ENCODE results near the gene GRAMD1B. TPM values are rescaled to one million over a fixed set of nuclear protein-coding genes. Genes with fewer than 3 reads are reported as not detected.

The GRAMD1B gene
- total and polyA plus RNA-seq, 3 experiments from 2014 or later, result 2.1 to 28.2 (median 27.9) TPM

DNA sequence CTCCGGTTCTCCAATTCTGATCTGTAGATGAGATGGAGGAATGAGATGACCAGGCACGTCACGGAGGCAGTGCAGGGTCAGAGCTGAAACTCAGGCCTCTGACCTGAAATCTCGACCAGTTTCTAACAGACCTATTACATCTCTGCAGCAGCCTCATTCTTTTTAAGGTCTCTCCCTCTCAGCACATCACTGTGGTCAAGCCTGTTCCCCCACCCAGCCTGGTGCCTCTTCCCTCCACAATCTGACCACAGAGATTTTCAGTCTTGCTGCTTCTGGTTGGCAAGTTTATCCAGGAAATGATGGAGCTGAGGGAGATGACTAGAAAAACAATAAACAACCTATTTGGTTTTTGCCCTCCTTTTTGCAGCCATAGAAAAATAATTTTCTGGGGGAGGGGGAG is 9.5 kb downstream of the GRAMD1B start:
- Histone ChIP-seq H3K4me3 (ENCODE audit: low read length) (no peak overlapping the region), H3K4me1 (ENCODE audit: insufficient read depth, low read length) (no peaks in the 10 kb centered on the region), H3K27me3 (ENCODE audit: insufficient read depth, low read length, poor library complexity, severe bottlenecking) (no peaks in the 10 kb centered on the region), H3K27ac (ENCODE audit: low read depth, low read length) (no peak overlapping the region), H3K9me3 (ENCODE audit: low read length) (no peaks in the 10 kb centered on the region), H3K36me3 (ENCODE audit: insufficient read depth, low read length) (no peaks in the 10 kb centered on the region)
- no peaks in the 10 kb centered on the region for H3K27me3 Mint-ChIP-seq
- CTCF ChIA-PET, result interaction anchor here (1.0 to 2.8 kb wide), 2 partner anchors 10 to 32 kb away, joined by 3 to 8 read pairs; partner anchors contain the start of gene GRAMD1B
- no peak for DNase-seq
- peak overlapping the region in 3 of 8 donors; percentile 17 to 76 (median 43) for H3K27ac Mint-ChIP-seq
- H3K4me1 Mint-ChIP-seq, result peaks cover 10 to 50% (median 44%) of the 10 kb centered on the region in 3 donors
- POLR2A ChIA-PET, result interaction anchor here (0.8 kb wide), 1 partner anchor 748 kb away, joined by 3 read pairs; no protein-coding TSS in a partner anchor
- peaks cover 0 to 13% (median 3%) of the 10 kb centered on the region in 3 donors for H3K36me3 Mint-ChIP-seq
- no peak overlapping the region for H3K4me3 Mint-ChIP-seq
- no peaks in the 10 kb centered on the region for H3K9me3 Mint-ChIP-seq

DNA sequence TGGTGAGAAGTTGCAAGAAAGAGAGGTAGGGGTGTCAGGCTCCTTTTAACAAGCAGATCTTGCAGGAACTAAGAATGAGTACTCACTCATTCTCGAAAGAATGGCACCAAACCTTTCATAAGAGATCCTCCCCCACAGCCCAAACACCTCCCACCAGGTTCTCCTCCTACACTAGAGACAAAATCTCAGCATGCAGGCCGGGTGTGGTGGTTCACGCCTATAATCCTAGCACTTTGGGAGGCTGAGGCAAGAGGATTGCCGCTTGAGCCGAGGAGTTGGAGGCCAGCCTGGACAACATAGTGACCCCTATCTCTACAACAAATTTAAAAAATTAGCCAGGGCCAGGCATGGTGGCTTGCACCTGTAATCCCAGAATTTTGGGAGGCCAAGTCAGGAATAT is 11.1 kb downstream of the GRAMD1B start:
- CTCF ChIA-PET, result interaction anchor here (1.6 kb wide), 1 partner anchor 34 kb away, joined by 3 read pairs; no protein-coding TSS in a partner anchor
- Mint-ChIP-seq H3K4me3 (no peak overlapping the region), H3K27me3 (no peaks in the 10 kb centered on the region), H3K4me1 (peaks cover 10 to 46% (median 44%) of the 10 kb centered on the region in 3 donors), H3K36me3 (peaks cover 0 to 15% (median 3%) of the 10 kb centered on the region in 3 donors), H3K9me3 (no peaks in the 10 kb centered on the region), H3K27ac (peak overlapping the region in 2 of 8 donors; percentile 11 to 34)
- POLR2A ChIA-PET, result no interaction called here
- no peaks in the 10 kb centered on the region for H3K36me3 ChIP-seq (ENCODE audit: insufficient read depth, low read length)
- no peaks in the 10 kb centered on the region for H3K27me3 ChIP-seq (ENCODE audit: insufficient read depth, low read length, poor library complexity, severe bottlenecking)
- H3K4me1 ChIP-seq (ENCODE audit: insufficient read depth, low read length), result no peaks in the 10 kb centered on the region
- no peaks in the 10 kb centered on the region for H3K9me3 ChIP-seq (ENCODE audit: low read length)
- DNase-seq, result no peak
- no peak overlapping the region for H3K27ac ChIP-seq (ENCODE audit: low read depth, low read length)
- no peak overlapping the region for H3K4me3 ChIP-seq (ENCODE audit: low read length)

DNA sequence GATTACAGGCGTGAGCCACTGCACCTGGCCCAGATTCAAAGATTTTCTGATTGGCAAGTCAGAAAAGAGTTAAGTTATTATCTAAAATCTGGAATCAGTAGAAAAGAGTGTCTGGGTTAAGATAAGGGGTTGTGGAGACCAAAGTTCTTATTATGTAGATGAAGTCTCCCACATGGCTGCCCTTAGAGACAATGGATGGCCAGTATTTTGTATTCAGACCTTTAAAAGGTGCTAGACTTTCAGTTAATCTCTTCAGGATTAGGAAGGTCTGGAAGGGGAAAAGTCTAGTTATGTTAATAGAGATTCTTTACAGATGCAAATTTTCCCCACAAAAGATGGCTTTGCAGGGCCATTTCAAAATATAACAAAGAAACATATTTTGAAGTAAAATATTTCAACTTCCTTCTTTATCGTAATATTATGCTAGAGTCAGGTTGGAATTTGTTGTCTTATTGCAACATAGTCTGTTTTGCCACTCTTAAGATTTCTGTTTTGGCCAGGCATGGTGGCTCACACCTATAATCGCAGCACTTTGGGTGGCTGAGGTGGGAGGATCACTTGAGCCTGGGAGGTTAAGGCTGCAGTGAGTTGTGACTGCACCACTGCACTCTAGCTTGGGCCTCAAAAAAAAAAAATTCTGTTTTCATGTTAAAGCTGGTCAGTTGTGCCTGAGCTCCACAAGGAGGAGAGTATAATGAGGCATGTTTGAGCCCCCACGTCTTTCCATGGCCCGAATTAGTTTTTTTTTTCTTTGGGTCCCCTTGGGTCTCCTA is 14.0 kb downstream of the GRAMD1B start:
- no peaks in the 10 kb centered on the region for H3K27me3 ChIP-seq (ENCODE audit: insufficient read depth, low read length, poor library complexity, severe bottlenecking)
- H3K9me3 ChIP-seq (ENCODE audit: low read length), result no peaks in the 10 kb centered on the region
- Mint-ChIP-seq H3K4me1 (peaks cover 5 to 25% (median 25%) of the 10 kb centered on the region in 3 donors), H3K4me3 (no peak overlapping the region), H3K27ac (peak overlapping the region in 1 of 8 donors; percentile 35), H3K9me3 (no peaks in the 10 kb centered on the region), H3K36me3 (peaks cover 0 to 12% (median 4%) of the 10 kb centered on the region in 3 donors), H3K27me3 (no peaks in the 10 kb centered on the region)
- DNase-seq, result no peak
- no peaks in the 10 kb centered on the region for H3K4me1 ChIP-seq (ENCODE audit: insufficient read depth, low read length)
- no peak overlapping the region for H3K27ac ChIP-seq (ENCODE audit: low read depth, low read length)
- H3K36me3 ChIP-seq (ENCODE audit: insufficient read depth, low read length), result no peaks in the 10 kb centered on the region
- POLR2A ChIA-PET, result no interaction called here
- CTCF ChIA-PET, result no interaction called here
- H3K4me3 ChIP-seq (ENCODE audit: low read length), result no peak overlapping the region

DNA sequence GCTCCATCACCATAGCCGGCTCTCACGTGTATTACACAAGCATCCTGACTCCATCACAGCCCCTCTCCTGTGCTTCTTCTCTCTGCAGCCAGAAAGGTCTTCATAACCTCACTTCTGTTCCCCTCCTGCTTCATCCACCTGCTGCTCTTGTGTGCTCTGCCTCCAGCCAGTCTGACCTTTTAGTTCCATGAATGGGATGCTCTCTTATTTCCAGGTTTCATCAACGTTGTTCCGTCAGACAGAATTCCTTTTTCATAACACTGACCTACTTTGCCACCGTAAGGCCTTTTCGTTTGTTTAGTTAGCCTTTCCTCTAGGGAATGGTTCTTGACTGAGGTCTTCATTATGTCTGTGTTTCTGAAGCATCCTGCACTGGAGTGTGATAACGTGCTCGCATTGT is 18.8 kb downstream of the GRAMD1B start:
- CTCF ChIA-PET, result interaction anchor here (1.0 to 4.0 kb wide), 2 partner anchors 33 to 42 kb away, joined by 3 to 17 read pairs; no protein-coding TSS in a partner anchor
- no peaks in the 10 kb centered on the region for H3K27me3 Mint-ChIP-seq

DNA sequence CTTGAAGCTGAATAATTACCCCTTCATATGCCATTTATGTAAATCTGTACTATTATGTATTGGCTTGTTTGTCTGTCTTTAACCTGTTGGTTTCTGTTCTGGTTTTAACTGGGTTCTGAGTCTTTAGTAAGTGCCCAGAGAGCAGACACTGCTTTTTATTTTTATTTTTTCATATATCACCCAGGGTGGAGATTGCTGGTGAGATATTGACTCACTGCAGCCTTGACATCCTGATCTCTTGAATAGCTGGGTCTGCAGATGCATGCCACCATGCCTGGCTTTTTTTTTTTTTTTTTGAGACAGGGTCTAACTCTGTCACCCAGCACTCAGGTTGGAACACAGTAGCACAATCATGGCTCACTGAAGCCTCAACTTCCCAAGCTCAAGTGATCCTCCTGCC is 19.4 kb downstream of the GRAMD1B start:
- no peak for DNase-seq
- Mint-ChIP-seq H3K4me1 (peaks cover 10 to 20% (median 15%) of the 10 kb centered on the region in 3 donors), H3K36me3 (peaks cover 0 to 12% (median 4%) of the 10 kb centered on the region in 3 donors), H3K4me3 (no peak overlapping the region), H3K27me3 (no peaks in the 10 kb centered on the region), H3K27ac (no peak overlapping the region), H3K9me3 (no peaks in the 10 kb centered on the region)
- no peak overlapping the region for H3K27ac ChIP-seq (ENCODE audit: low read depth, low read length)
- peaks cover 9% of the 10 kb centered on the region for H3K4me1 ChIP-seq (ENCODE audit: insufficient read depth, low read length)
- H3K9me3 ChIP-seq (ENCODE audit: low read length), result no peaks in the 10 kb centered on the region
- no peaks in the 10 kb centered on the region for H3K36me3 ChIP-seq (ENCODE audit: insufficient read depth, low read length)
- ChIA-PET CTCF (interaction anchor here (1.0 to 4.0 kb wide), 2 partner anchors 33 to 42 kb away, joined by 3 to 17 read pairs; no protein-coding TSS in a partner anchor), POLR2A (no interaction called here)
- no peaks in the 10 kb centered on the region for H3K27me3 ChIP-seq (ENCODE audit: insufficient read depth, low read length, poor library complexity, severe bottlenecking)
- no peak overlapping the region for H3K4me3 ChIP-seq (ENCODE audit: low read length)

More for the DNA sequence above, 18.8 kb downstream of the GRAMD1B start:
- H3K9me3 Mint-ChIP-seq, result no peaks in the 10 kb centered on the region
- H3K4me3 ChIP-seq (ENCODE audit: low read length), result no peak overlapping the region
- peaks cover 4 to 14% (median 8%) of the 10 kb centered on the region in 3 donors for H3K4me1 Mint-ChIP-seq
- H3K4me3 Mint-ChIP-seq, result no peak overlapping the region
- H3K4me1 ChIP-seq (ENCODE audit: insufficient read depth, low read length), result peaks cover 3% of the 10 kb centered on the region
- no peaks in the 10 kb centered on the region for H3K27me3 ChIP-seq (ENCODE audit: insufficient read depth, low read length, poor library complexity, severe bottlenecking)
- H3K27ac ChIP-seq (ENCODE audit: low read depth, low read length), result no peak overlapping the region
- DNase-seq, result no peak
- POLR2A ChIA-PET, result no interaction called here
- H3K36me3 Mint-ChIP-seq, result peaks cover 0 to 12% (median 4%) of the 10 kb centered on the region in 3 donors
- peak overlapping the region in 2 of 8 donors; percentile 52 to 62 for H3K27ac Mint-ChIP-seq
- H3K9me3 ChIP-seq (ENCODE audit: low read length), result no peaks in the 10 kb centered on the region
- H3K36me3 ChIP-seq (ENCODE audit: insufficient read depth, low read length), result no peaks in the 10 kb centered on the region

DNA sequence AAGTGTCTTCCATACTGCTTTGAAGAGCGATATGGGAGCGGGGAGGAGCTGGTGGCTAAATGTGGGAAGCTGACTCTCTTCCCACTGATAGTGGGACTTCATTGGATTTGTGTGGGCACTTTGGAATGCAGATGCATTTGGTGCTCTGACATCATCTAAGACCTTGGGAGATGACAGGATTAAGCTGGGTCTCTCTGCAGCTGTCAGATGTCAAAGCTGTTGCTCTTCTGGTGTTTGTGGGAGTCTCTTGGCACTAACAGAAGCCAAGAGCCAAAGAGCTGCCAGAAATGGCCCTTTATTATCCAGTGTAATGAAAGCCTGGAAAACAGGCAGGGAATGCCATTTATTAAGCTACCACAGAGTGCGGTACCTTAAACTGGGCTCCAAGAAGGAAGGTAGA is 20.6 kb downstream of the GRAMD1B start:
- Histone ChIP-seq H3K36me3 (ENCODE audit: insufficient read depth, low read length) (no peaks in the 10 kb centered on the region), H3K27me3 (ENCODE audit: insufficient read depth, low read length, poor library complexity, severe bottlenecking) (no peaks in the 10 kb centered on the region), H3K4me1 (ENCODE audit: insufficient read depth, low read length) (peaks cover 11% of the 10 kb centered on the region), H3K9me3 (ENCODE audit: low read length) (no peaks in the 10 kb centered on the region), H3K4me3 (ENCODE audit: low read length) (no peak overlapping the region), H3K27ac (ENCODE audit: low read depth, low read length) (no peak overlapping the region)
- H3K4me1 Mint-ChIP-seq, result peaks cover 18 to 31% (median 26%) of the 10 kb centered on the region in 3 donors
- CTCF ChIA-PET, result interaction anchor here (4.0 kb wide), 1 partner anchor 43 kb away, joined by 17 read pairs; no protein-coding TSS in a partner anchor
- no peaks in the 10 kb centered on the region for H3K9me3 Mint-ChIP-seq
- DNase-seq, result no peak
- no peak overlapping the region for H3K4me3 Mint-ChIP-seq
- POLR2A ChIA-PET, result no interaction called here
- peak overlapping the region in 1 of 8 donors; percentile 50 for H3K27ac Mint-ChIP-seq
- H3K36me3 Mint-ChIP-seq, result peaks cover 0 to 6% (median 4%) of the 10 kb centered on the region in 3 donors
- no peaks in the 10 kb centered on the region for H3K27me3 Mint-ChIP-seq

DNA sequence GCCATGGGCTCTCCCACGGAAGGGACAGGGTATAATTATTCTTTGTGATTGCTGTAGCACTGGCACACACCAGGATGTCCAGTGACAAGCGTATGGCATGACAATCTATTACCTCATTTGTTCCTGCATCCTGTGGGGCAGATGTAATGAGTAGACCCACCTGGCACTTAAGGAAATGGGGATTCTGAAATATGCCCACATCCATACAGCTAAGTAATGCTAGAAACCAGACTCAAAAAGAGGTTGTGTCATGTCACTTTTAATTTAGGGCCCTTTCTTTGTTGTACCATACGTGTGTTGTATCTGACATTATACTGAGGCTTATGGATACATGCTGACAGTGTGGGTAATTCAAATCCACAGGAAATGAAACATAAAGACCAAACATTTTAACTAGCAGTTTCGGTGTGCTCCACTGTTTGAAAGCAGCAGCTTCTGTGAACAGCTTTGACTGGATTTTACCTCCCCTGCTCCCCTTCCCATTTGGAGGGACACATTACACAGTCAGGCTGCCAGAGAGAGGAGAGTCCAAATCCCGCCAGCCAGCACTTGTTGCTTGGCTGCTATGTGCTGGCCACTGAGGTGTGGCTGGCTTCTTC is 21.2 kb downstream of the GRAMD1B start:
- Mint-ChIP-seq H3K36me3 (peaks cover 0 to 4% (median 4%) of the 10 kb centered on the region in 3 donors), H3K27ac (peak overlapping the region in 1 of 8 donors; percentile 15), H3K9me3 (no peaks in the 10 kb centered on the region), H3K27me3 (no peaks in the 10 kb centered on the region), H3K4me1 (peaks cover 22 to 37% (median 32%) of the 10 kb centered on the region in 3 donors), H3K4me3 (no peak overlapping the region)
- H3K36me3 ChIP-seq (ENCODE audit: insufficient read depth, low read length), result no peaks in the 10 kb centered on the region
- CTCF ChIA-PET, result interaction anchor here (4.0 kb wide), 1 partner anchor 44 kb away, joined by 17 read pairs; no protein-coding TSS in a partner anchor
- H3K4me1 ChIP-seq (ENCODE audit: insufficient read depth, low read length), result peaks cover 16% of the 10 kb centered on the region
- H3K4me3 ChIP-seq (ENCODE audit: low read length), result no peak overlapping the region
- no peak overlapping the region for H3K27ac ChIP-seq (ENCODE audit: low read depth, low read length)
- H3K27me3 ChIP-seq (ENCODE audit: insufficient read depth, low read length, poor library complexity, severe bottlenecking), result no peaks in the 10 kb centered on the region
- DNase-seq, result no peak
- no peaks in the 10 kb centered on the region for H3K9me3 ChIP-seq (ENCODE audit: low read length)
- POLR2A ChIA-PET, result no interaction called here

DNA sequence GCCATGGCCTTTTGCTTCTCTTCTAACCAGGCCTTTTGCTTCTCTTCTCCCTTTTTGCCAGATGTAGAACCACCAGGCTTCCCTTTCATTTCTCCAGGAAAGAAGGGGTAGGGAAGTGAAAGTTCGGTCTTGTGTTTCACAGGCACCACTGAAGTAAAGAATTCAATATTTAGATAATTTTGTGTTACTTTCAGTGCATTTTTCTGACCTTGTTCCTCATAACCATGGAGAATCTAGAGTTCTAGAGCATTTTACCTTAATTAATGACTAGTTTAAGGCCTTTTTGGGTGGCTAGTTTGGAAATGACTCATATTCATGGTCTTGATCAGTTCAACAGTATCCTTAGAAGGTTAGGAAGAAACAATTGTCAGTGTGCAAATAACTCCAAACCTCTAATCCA is 22.7 kb downstream of the GRAMD1B start:
- Mint-ChIP-seq H3K9me3 (no peaks in the 10 kb centered on the region), H3K4me3 (no peak overlapping the region), H3K27ac (no peak overlapping the region), H3K4me1 (peaks cover 30 to 52% (median 45%) of the 10 kb centered on the region in 3 donors), H3K36me3 (peaks cover 0 to 3% (median 1%) of the 10 kb centered on the region in 3 donors), H3K27me3 (no peaks in the 10 kb centered on the region)
- POLR2A ChIA-PET, result no interaction called here
- no peak overlapping the region for H3K4me3 ChIP-seq (ENCODE audit: low read length)
- no peaks in the 10 kb centered on the region for H3K27me3 ChIP-seq (ENCODE audit: insufficient read depth, low read length, poor library complexity, severe bottlenecking)
- H3K9me3 ChIP-seq (ENCODE audit: low read length), result no peaks in the 10 kb centered on the region
- no peak for DNase-seq
- CTCF ChIA-PET, result interaction anchor here (4.0 kb wide), 1 partner anchor 46 kb away, joined by 17 read pairs; no protein-coding TSS in a partner anchor
- peaks cover 29% of the 10 kb centered on the region for H3K4me1 ChIP-seq (ENCODE audit: insufficient read depth, low read length)
- H3K36me3 ChIP-seq (ENCODE audit: insufficient read depth, low read length), result no peaks in the 10 kb centered on the region
- H3K27ac ChIP-seq (ENCODE audit: low read depth, low read length), result no peak overlapping the region
